ENCODE results near the gene DLG5. TPM values are rescaled to one million over a fixed set of nuclear protein-coding genes. Genes with fewer than 3 reads are reported as not detected.
A peak's percentile ranks its signal among the peaks of the same experiment; 100 is the strongest.

DLG5 gene
- total and polyA plus RNA-seq, 9 of the 15 experiments (the other 6 are each of a cell fraction or from before 2014, with no cell fraction given), result 1.4 to 26.8 (median 11.2) TPM

- TF ChIP-seq RNF2 (IDR thresholded peaks at IDR 0.05) (no peak), MLLT1 (IDR thresholded peaks at IDR 0.05) (no peak), ZSCAN32 (CRISPR knock-in tag; IDR thresholded peaks at IDR 0.05) (no peak), GTF2B (IDR thresholded peaks at IDR 0.05; ENCODE audit: extremely low read depth, insufficient read length) (peak; percentile 44)
These were observed 15.9 kb downstream of the DLG5 start (continued) for GRCh38 chr10:77910524-77911145.

DNA sequence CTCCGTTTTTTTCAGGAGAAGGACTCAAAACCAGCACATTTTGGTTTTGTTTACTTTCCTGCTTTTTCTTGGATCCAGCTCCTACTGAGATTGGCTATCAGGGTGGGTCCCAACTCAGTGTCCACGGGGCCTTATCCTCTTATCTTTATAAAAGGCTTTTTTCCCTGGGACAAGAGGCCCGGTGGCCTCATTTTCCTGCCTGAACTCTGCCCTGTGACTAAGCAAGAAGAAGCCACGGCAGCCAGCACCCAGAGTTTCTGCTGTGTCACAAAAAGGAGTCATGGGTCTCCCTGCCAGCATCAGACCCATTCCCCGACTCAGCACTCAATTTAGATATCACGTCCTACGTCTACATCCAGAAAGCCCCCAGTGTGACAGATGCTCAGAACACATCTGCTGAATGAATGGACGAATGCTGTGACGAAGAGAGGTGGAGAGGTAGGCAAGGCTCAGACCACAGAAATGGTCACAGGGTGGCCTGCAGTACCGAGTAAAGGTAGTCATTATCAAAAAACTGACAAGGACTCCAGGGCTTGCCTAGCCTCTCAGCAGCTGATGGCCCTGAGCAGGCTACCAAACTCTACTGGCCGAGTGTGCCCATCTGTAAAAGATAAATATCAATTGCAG lies 16.7 kb downstream of the DLG5 start:
- peak overlapping the region; percentile 79 for H3K27ac ChIP-seq (ENCODE audit: extremely low read depth, low read depth, low read length)
- 0 out of 2 replicates have a peak, but pooled peaks cover 5% of the 10 kb centered on the region for H4K20me1 ChIP-seq (replicated peaks; ENCODE audit: control insufficient read depth, insufficient read depth, low read length)
- in situ Hi-C loops (cut with MboI), result loop anchor here (5.0 kb wide), 1 partner anchor 62 kb away; no protein-coding TSS in a partner anchor
- peaks cover 54 to 68% of the 10 kb centered on the region in 2 experiments for H3K4me1 ChIP-seq (replicated peaks in 1 of 2; ENCODE audit: control insufficient read depth in 2 of 2, insufficient read depth in 2 of 2, low read length in 2 of 2)
- peak overlapping the region; percentile 66 for H2AFZ ChIP-seq (ENCODE audit: low read depth, low read length)
- CTCF ChIA-PET (ENCODE audit: low intra/inter-chr PET ratio), result interaction anchor here (0.9 kb wide), 1 partner anchor 62 kb away, joined by 4 read pairs; no protein-coding TSS in a partner anchor
- H3K36me3 ChIP-seq (ENCODE audit: control insufficient read depth, insufficient read depth, low read length), result peaks cover 2% of the 10 kb centered on the region; the same call in 2 of the 3 replicates
- FAIRE-seq (peak; percentile 87), ATAC-seq (peak; percentile 69), DNase-seq (ENCODE audit: extremely low read depth in 1 of 4, low spot score in 3 of 4) (peak; percentile 76 to 93 (median 85))
- H3K4me2 ChIP-seq (ENCODE audit: insufficient read depth, low read length), result peak overlapping the region; percentile 77
- POLR2A ChIA-PET, result interaction anchor here (0.6 to 7.2 kb wide), 11 partner anchors 10 to 69 kb away, joined by 3 to 83 read pairs (median 5); partner anchors contain the start of gene DLG5
- H3K27me3 ChIP-seq (ENCODE audit: control insufficient read depth in 2 of 2, insufficient read depth in 2 of 2, low read length in 2 of 2), result no peaks in the 10 kb centered on the region
- H3K9ac ChIP-seq (ENCODE audit: insufficient read depth in 1 of 2, low read depth in 2 of 2, low read length in 2 of 2), result peak overlapping the region; percentile 72 to 88
- no TSS peak for BruUV-seq (replicated peaks)
- H3K4me3 ChIP-seq, result peak overlapping the region; percentile 1; the same call in 1 of the 2 replicates
- no peaks in the 10 kb centered on the region for H3K9me3 ChIP-seq (replicated peaks; ENCODE audit: control insufficient read depth, insufficient read depth, low read depth, low read length)
- WGBS (ENCODE audit: insufficient coverage, low coverage, missing lambda C conversion rate), result 1% methylated on average over 11 of the region's 11 CpGs
- intact Hi-C loops (cut with micrococcal nuclease), result loop anchor here (2.0 kb wide), 3 partner anchors 15 to 119 kb away; partner anchors contain the start of gene POLR3A
- no peaks in the 10 kb centered on the region for H3K9me1 ChIP-seq (ENCODE audit: control insufficient read depth, insufficient read depth, low read length)
- H3K79me2 ChIP-seq (ENCODE audit: control insufficient read depth, insufficient read depth, low read length), result peaks cover 92% of the 10 kb centered on the region
- TF ChIP-seq MTA3 (IDR thresholded peaks at IDR 0.05; ENCODE audit: borderline replicate concordance), result peak; percentile 86
- peak; percentile 38; the same call in 1 of the 2 replicates for TF ChIP-seq ETV5 (CRISPR knock-in tag; IDR thresholded peaks at IDR 0.05; ENCODE audit: low read depth)
- TF ChIP-seq GABPB2 (CRISPR knock-in tag; conservative IDR thresholded peaks at IDR 0.05), result peak; percentile 79; the same call in 1 of the 2 replicates
- peak; percentile 76; the same call in 1 of the 2 replicates for TF ChIP-seq ZNF584 (CRISPR knock-in tag; IDR thresholded peaks at IDR 0.05; ENCODE audit: low read depth)
- TF ChIP-seq ZNF311 (CRISPR knock-in tag; IDR thresholded peaks at IDR 0.05), result peak; percentile 66; the same call in 1 of the 2 replicates
- no peak for TF ChIP-seq EGR1 (conservative IDR thresholded peaks at IDR 0.05)
- TF ChIP-seq NFIC (IDR thresholded peaks at IDR 0.05), result no peak
- TF ChIP-seq CTCFL (IDR thresholded peaks at IDR 0.05; ENCODE audit: borderline replicate concordance, insufficient read depth, low read depth, low read length, poor library complexity, severe bottlenecking), result no peak
- no peak for TF ChIP-seq COPS2 (conservative IDR thresholded peaks at IDR 0.05)
- peak; percentile 59 for TF ChIP-seq MAZ (CRISPR knock-in tag; conservative IDR thresholded peaks at IDR 0.05 in 1 of 2, IDR thresholded peaks at IDR 0.05 in 1 of 2)
- TF ChIP-seq MECOM (CRISPR knock-in tag; IDR thresholded peaks at IDR 0.05), result peak; percentile 77
- TF ChIP-seq ZC3H8 (IDR thresholded peaks at IDR 0.05), result no peak
